Measurements from ENCODE around the gene PLEKHM2. TPM values are rescaled to one million over a fixed set of nuclear protein-coding genes. Genes with fewer than 3 reads are reported as not detected.
A peak's percentile ranks its signal among the peaks of the same experiment; 100 is the strongest.

Gene PLEKHM2
- total RNA-seq, 1 donor from 2014 or later: 88.1 TPM

DNA sequence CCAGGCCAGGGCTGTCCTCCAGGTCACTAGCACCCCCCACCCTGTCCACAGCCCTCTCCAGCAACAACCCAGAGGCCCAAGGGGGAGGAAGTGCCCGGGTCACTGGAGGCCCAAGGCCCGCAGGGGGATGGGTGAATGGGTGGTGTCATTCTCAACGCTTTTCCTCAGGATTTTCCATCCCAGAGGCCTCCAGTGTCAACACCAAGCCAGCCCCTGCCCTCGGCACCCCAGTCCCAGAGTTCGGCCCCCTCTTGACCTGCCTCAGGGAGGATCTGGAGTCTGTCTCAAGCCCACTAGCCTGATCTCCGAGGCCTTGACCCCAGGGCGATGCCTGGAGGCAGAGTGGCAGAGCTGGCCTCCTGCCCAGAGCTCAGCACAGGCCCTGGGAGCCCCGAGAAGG is 63.3 kb downstream of the PLEKHM2 start:
- Mint-ChIP-seq H3K27ac (ENCODE audit: unreplicated experiment) (no peak overlapping the region), H3K9me3 (ENCODE audit: unreplicated experiment) (no peaks in the 10 kb centered on the region), H3K4me1 (ENCODE audit: unreplicated experiment) (peaks cover 49% of the 10 kb centered on the region), H3K27me3 (ENCODE audit: unreplicated experiment) (no peaks in the 10 kb centered on the region), H3K4me3 (ENCODE audit: unreplicated experiment) (no peak overlapping the region), H3K36me3 (ENCODE audit: unreplicated experiment) (no peaks in the 10 kb centered on the region)
- TF ChIP-seq, protein P1, sequence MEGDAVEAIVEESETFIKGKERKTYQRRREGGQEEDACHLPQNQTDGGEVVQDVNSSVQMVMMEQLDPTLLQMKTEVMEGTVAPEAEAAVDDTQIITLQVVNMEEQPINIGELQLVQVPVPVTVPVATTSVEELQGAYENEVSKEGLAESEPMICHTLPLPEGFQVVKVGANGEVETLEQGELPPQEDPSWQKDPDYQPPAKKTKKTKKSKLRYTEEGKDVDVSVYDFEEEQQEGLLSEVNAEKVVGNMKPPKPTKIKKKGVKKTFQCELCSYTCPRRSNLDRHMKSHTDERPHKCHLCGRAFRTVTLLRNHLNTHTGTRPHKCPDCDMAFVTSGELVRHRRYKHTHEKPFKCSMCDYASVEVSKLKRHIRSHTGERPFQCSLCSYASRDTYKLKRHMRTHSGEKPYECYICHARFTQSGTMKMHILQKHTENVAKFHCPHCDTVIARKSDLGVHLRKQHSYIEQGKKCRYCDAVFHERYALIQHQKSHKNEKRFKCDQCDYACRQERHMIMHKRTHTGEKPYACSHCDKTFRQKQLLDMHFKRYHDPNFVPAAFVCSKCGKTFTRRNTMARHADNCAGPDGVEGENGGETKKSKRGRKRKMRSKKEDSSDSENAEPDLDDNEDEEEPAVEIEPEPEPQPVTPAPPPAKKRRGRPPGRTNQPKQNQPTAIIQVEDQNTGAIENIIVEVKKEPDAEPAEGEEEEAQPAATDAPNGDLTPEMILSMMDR (IDR thresholded peaks at IDR 0.05): no peak
- no peak for DNase-seq (ENCODE audit: extremely low spot score, unreplicated experiment)

DNA sequence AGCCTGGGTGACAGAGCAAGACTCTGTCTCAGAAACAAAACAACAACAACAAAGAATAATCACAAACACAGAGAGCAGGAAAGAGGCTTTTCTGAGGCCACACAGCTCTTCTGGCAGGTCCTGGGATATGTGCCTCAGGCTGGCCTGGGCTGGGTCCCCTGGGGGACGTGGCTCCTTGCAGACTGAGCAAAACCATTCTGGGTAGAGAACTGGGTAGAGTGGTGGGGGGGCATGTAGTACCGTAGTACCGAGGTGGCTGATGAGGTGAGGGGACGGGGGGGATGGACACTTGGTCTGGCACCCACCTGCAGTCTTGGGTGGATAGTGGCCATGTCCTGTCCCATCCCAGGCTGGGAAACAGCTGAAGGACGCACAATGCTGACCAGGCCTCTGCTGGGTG is 64.1 kb downstream of the PLEKHM2 start:
- Mint-ChIP-seq H3K27ac (ENCODE audit: unreplicated experiment) (no peak overlapping the region), H3K4me3 (ENCODE audit: unreplicated experiment) (no peak overlapping the region), H3K36me3 (ENCODE audit: unreplicated experiment) (no peaks in the 10 kb centered on the region)

DNA sequence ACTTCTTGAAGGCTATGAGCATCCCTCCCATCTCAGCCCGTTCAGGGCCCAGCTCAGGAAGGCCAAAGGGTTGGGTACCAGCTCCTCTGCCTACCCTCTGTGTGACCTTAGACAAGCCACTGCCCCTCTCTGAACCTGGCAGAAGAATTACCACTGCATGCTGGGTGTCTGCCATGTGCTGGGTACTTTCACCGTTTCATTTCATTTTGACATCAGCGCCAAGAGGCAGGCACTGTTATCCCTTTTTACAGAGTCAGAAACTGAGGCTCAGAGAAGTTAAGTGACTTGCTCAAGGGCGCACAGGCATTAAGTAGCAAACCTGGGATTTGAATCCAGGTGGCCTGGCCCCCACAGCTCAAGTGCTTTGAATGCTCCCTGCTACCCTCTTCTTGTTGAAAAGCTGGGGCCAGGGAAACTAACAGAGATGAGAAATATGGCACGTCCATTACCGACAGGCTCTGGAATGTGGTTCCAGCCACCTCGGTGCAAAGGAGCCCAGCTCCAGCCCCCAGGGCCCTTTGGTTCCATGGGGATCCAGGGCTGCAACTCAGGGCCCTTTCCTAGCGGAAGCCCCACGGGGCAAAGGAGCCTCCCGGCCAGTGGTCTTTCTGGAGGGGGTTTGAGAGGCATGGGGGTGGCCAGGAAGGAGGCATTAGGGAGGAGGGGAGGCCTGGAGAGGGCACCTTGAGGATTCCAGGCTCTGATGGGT is 64.7 kb downstream of the PLEKHM2 start:
- TF ChIP-seq, protein P1 (IDR thresholded peaks at IDR 0.05): no peak
- Mint-ChIP-seq H3K4me1 (ENCODE audit: unreplicated experiment) (peaks cover 49% of the 10 kb centered on the region), H3K9me3 (ENCODE audit: unreplicated experiment) (no peaks in the 10 kb centered on the region), H3K4me3 (ENCODE audit: unreplicated experiment) (no peak overlapping the region), H3K27me3 (ENCODE audit: unreplicated experiment) (no peaks in the 10 kb centered on the region), H3K27ac (ENCODE audit: unreplicated experiment) (peak overlapping the region; percentile 68), H3K36me3 (ENCODE audit: unreplicated experiment) (no peaks in the 10 kb centered on the region)
- no peak for DNase-seq (ENCODE audit: extremely low spot score, unreplicated experiment)

More for the DNA sequence above, 64.1 kb downstream of the PLEKHM2 start:
- Mint-ChIP-seq H3K9me3 (ENCODE audit: unreplicated experiment) (no peaks in the 10 kb centered on the region), H3K4me1 (ENCODE audit: unreplicated experiment) (peaks cover 49% of the 10 kb centered on the region), H3K27me3 (ENCODE audit: unreplicated experiment) (no peaks in the 10 kb centered on the region)
- TF ChIP-seq, protein P1 (IDR thresholded peaks at IDR 0.05): no peak
- no peak for DNase-seq (ENCODE audit: extremely low spot score, unreplicated experiment)

DNA sequence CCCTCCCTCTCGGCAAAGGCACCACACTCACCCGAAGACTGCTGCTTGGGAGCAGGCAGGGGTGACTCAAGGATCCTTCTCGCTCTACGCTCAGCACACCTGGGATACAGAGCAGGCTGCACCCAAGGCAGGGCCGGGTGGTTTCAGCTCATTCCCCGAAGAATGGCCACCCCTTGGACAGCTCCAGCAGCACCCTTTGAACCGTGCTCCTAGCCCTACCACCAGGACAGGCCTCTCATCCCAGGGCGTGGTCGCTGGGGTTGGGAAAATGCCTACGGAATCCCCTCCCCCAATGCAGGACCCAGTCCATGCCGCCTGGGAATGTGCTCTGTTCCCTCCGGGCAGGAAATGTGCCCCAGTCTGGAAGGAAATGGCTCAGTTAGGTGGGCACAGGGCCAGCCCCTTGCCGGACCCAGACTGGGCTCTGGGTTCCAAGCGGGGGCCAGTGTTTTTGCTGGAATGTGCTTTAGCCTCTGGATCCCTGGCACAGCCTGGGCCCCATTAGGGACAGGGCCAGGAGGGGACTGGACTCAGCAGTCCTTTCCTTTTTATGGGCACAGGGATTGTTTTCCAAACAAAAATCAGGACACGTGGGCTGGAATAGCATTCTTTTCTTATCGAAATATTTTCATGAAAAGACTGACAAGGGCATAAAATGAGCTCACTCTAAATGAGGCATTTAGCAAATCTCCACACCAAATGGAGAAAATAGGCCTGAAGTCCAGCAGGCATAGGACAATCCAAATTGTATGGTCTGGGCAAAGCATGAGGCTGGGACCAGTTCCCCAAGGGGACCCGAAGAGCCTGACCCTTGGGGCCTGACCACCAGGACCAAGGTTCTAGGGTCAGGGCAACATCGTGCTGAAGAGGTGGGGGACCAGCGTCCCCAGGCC is 65.5 kb downstream of the PLEKHM2 start:
- H3K4me1 Mint-ChIP-seq (ENCODE audit: unreplicated experiment): peaks cover 49% of the 10 kb centered on the region
- no peaks in the 10 kb centered on the region for H3K9me3 Mint-ChIP-seq (ENCODE audit: unreplicated experiment)
- peak overlapping the region; percentile 68 for H3K27ac Mint-ChIP-seq (ENCODE audit: unreplicated experiment)
- no peaks in the 10 kb centered on the region for H3K27me3 Mint-ChIP-seq (ENCODE audit: unreplicated experiment)
- H3K36me3 Mint-ChIP-seq (ENCODE audit: unreplicated experiment): no peaks in the 10 kb centered on the region
- no peak for DNase-seq (ENCODE audit: extremely low spot score, unreplicated experiment)
- TF ChIP-seq, protein P1 (IDR thresholded peaks at IDR 0.05): no peak
- no peak overlapping the region for H3K4me3 Mint-ChIP-seq (ENCODE audit: unreplicated experiment)

DNA sequence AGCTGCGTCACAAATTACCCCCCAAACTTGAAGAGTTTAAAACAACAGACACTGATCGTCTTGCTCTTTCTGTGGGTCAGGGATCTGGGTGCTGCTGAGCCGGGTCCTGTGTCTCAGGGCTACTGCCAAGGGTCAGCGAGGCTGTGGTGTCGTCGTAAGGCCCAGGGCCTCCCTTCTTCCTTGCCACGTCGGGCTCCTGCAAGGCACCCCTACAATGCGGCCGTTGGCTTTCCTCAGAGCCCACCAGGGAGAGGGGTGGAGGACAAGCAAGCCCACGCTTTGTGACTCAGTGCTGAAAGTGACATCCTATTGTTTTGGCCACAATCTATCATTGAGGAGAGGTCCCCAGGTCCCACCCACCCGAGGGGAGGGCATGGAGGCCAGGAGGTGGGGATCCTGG is 66.8 kb downstream of the PLEKHM2 start:
- no peaks in the 10 kb centered on the region for H3K27me3 Mint-ChIP-seq (ENCODE audit: unreplicated experiment)

More for the DNA sequence above, 66.8 kb downstream of the PLEKHM2 start:
- Mint-ChIP-seq H3K36me3 (ENCODE audit: unreplicated experiment) (no peaks in the 10 kb centered on the region), H3K4me3 (ENCODE audit: unreplicated experiment) (no peak overlapping the region), H3K4me1 (ENCODE audit: unreplicated experiment) (peaks cover 48% of the 10 kb centered on the region), H3K9me3 (ENCODE audit: unreplicated experiment) (no peaks in the 10 kb centered on the region), H3K27ac (ENCODE audit: unreplicated experiment) (no peak overlapping the region)
- no peak for DNase-seq (ENCODE audit: extremely low spot score, unreplicated experiment)
- TF ChIP-seq, protein P1 (IDR thresholded peaks at IDR 0.05): no peak
